HG03039 (cell line): ENCODE measurements around the gene HMCN2.

Experiments
- ATAC-seq: cut with Tn5 transposase; IDR thresholded peaks from one replicate; pipeline ENCODE4 v1.9.1; 2021; ENCODE audit warnings: mild to moderate bottlenecking, moderate library complexity; ENCODE audit not compliant: unreplicated experiment

The HMCN2 gene

GRCh38 chr9:130287736-130288135, 22.2 kb downstream of the HMCN2 start:
- ATAC-seq, result no peak

- no peak for ATAC-seq
Measured at GRCh38 chr9:130288393-130288792, 22.8 kb downstream of the HMCN2 start.

GRCh38 chr9:130288926-130289690, 23.5 kb downstream of the HMCN2 start:
- ATAC-seq, result no peak

- no peak for ATAC-seq
Measured at GRCh38 chr9:130289711-130290241, 24.2 kb downstream of the HMCN2 start.

- no peak for ATAC-seq
Measured at GRCh38 chr9:130290291-130291181, 25.0 kb downstream of the HMCN2 start.

GRCh38 chr9:130291474-130291873, 25.9 kb downstream of the HMCN2 start:
- no peak for ATAC-seq

GRCh38 chr9:130292106-130292505, 26.5 kb downstream of the HMCN2 start:
- ATAC-seq, result no peak

- ATAC-seq, result no peak
Measured at GRCh38 chr9:130294664-130295063, 29.1 kb downstream of the HMCN2 start.

- no peak for ATAC-seq
Measured at GRCh38 chr9:130295431-130295830, 29.9 kb downstream of the HMCN2 start.

- ATAC-seq, result no peak
Measured at GRCh38 chr9:130295945-130296782, 30.6 kb downstream of the HMCN2 start.

- ATAC-seq, result no peak
Measured at GRCh38 chr9:130296783-130297055, 31.2 kb downstream of the HMCN2 start.

- no peak for ATAC-seq
Measured at GRCh38 chr9:130297371-130297770, 31.8 kb downstream of the HMCN2 start.

- ATAC-seq, result no peak
Measured at GRCh38 chr9:130298662-130299279, 33.2 kb downstream of the HMCN2 start.

- ATAC-seq, result no peak
Measured at GRCh38 chr9:130299785-130300615, 34.4 kb downstream of the HMCN2 start.

- no peak for ATAC-seq
Measured at GRCh38 chr9:130300739-130301138, 35.2 kb downstream of the HMCN2 start.

- no peak for ATAC-seq
Measured at GRCh38 chr9:130301483-130302286, 36.1 kb downstream of the HMCN2 start.

- ATAC-seq, result no peak
Measured at GRCh38 chr9:130302785-130303612, 37.4 kb downstream of the HMCN2 start.

GRCh38 chr9:130303613-130304055, 38.1 kb downstream of the HMCN2 start:
- ATAC-seq, result no peak
